H1 (cell line): ENCODE data around the gene KIAA1671. TPM values are rescaled to one million over a fixed set of nuclear protein-coding genes. Genes with fewer than 3 reads are reported as not detected.

Experiments
- CTCF ChIA-PET: fragments of 300-600 bp; sonication (Branson Sonifier 250); formaldehyde crosslinking; loops from one replicate; lab custom pipeline; 2021; ENCODE audit not compliant: partially characterized antibody; lab: Charles Lee
- POLR2A ChIA-PET: fragments of 300-600 bp; sonication (Branson Sonifier 250); formaldehyde crosslinking; loops from one replicate; lab custom pipeline; 2021; ENCODE audit warnings: inconsistent platforms; ENCODE audit not compliant: partially characterized antibody; lab: Charles Lee
- DNase-seq, 2 experiments: peaks; one replicate each; pipeline versions ENCODE4 v3.0.0 to v3.0.0-alpha.2; 2010 to 2022; ENCODE audit warnings: low spot score in 2 of 2, low read depth in 1 of 2, mixed read lengths in 1 of 2
- FAIRE-seq: peaks from 2 replicates; lab custom pipeline; 2011; peaks lifted over from hg19 to GRCh38; lab: Jason Lieb, UNC
- H2AFZ ChIP-seq: 2 replicates; pipeline ENCODE4 v1.8.1; 2012; ENCODE audit warnings: low read length, inconsistent platforms
- H2AK5ac ChIP-seq: 2 replicates; pipeline ENCODE4 v1.6.1; 2013; ENCODE audit warnings: low read depth, low read length
- H2BK120ac ChIP-seq: replicated peaks from 2 replicates; pipeline ENCODE3; 2013; ENCODE audit warnings: low read depth, low read length, inconsistent platforms
- H2BK12ac ChIP-seq: 2 replicates; pipeline ENCODE4 v1.6.1; 2013; ENCODE audit warnings: low read depth, low read length
- H2BK15ac ChIP-seq: 2 replicates; pipeline ENCODE4 v1.6.1; 2013; ENCODE audit warnings: low read length
- H2BK20ac ChIP-seq: 2 replicates; pipeline ENCODE4 v1.6.1; 2013; ENCODE audit warnings: low read length
- H2BK5ac ChIP-seq: 2 replicates; pipeline ENCODE4 v1.6.1; 2013; ENCODE audit warnings: low read depth, low read length
- H3K14ac ChIP-seq: 2 replicates; pipeline ENCODE4 v1.6.1; 2013; ENCODE audit warnings: inconsistent platforms; ENCODE audit not compliant: insufficient read length
- H3K18ac ChIP-seq: 2 replicates; pipeline ENCODE4 v1.6.1; 2013; ENCODE audit warnings: low read length; ENCODE audit errors: extremely low read depth
- H3K23ac ChIP-seq: 2 replicates; pipeline ENCODE4 v1.6.1; 2013; ENCODE audit warnings: inconsistent platforms; ENCODE audit not compliant: insufficient read length
- H3K23me2 ChIP-seq: 2 replicates; pipeline ENCODE4 v1.6.1; 2013; ENCODE audit warnings: low read depth, low read length
- H3K27ac ChIP-seq: 2 replicates; pipeline ENCODE4 v1.6.1; 2011; ENCODE audit warnings: low read depth, low read length, inconsistent platforms
- H3K27me3 ChIP-seq, 4 experiments: replicated peaks in 1 of 4; 1 replicate in 1 of 4; 2 replicates in 3 of 4; pipeline versions ENCODE4 v1.6.1 to v1.8.1; 2011 to 2013; ENCODE audit warnings: low read length in 3 of 4, mild to moderate bottlenecking in 3 of 4, inconsistent platforms in 2 of 4, mixed read lengths in 2 of 4, moderate library complexity in 1 of 4; ENCODE audit not compliant: control insufficient read depth in 3 of 4, insufficient read depth in 3 of 4; ENCODE audit errors: extremely low read depth in 1 of 4
- H3K36me3 ChIP-seq, 4 experiments: 2 replicates each; pipeline versions ENCODE4 v1.6.1 to v1.8.1; 2011 to 2013; ENCODE audit warnings: mild to moderate bottlenecking in 4 of 4, low read length in 3 of 4, moderate library complexity in 2 of 4, control low read depth in 1 of 4, inconsistent platforms in 1 of 4; ENCODE audit not compliant: insufficient read depth in 4 of 4, control insufficient read depth in 2 of 4
- H3K4ac ChIP-seq: replicated peaks from 2 replicates; pipeline ENCODE3; 2013; ENCODE audit warnings: low read length, low read depth, mixed read lengths, inconsistent platforms; ENCODE audit not compliant: insufficient read length
- H3K4me1 ChIP-seq, 4 experiments: replicated peaks in 1 of 4; 1 replicate in 1 of 4; 2 replicates in 3 of 4; pipeline versions ENCODE4 v1.6.1 to v1.8.1; 2011 to 2013; ENCODE audit warnings: low read length in 3 of 4, inconsistent platforms in 2 of 4, mixed read lengths in 1 of 4; ENCODE audit not compliant: insufficient read depth in 4 of 4, control insufficient read depth in 3 of 4
- H3K4me2 ChIP-seq, 2 experiments: 2 replicates each; pipeline versions ENCODE4 v1.6.1 to v1.8.1; 2011 to 2013; ENCODE audit warnings: low read depth in 2 of 2, low read length in 2 of 2, control low read depth in 1 of 2, inconsistent platforms in 1 of 2, mild to moderate bottlenecking in 1 of 2; ENCODE audit not compliant: insufficient read depth in 1 of 2
- H3K4me3 ChIP-seq, 4 experiments: fragments of 200-600, 300-600 bp in 1 of 4; sonication (generic), shearing (Covaris generic), sonication (Bioruptor Twin) in 1 of 4; 2 replicates each; pipeline versions ENCODE4 v1.5.1 to v1.8.1; 2011 to 2016; ENCODE audit warnings: low read length in 4 of 4, low read depth in 3 of 4, control low read depth in 2 of 4, inconsistent platforms in 2 of 4, mild to moderate bottlenecking in 2 of 4, mixed read lengths in 1 of 4, moderate library complexity in 1 of 4; ENCODE audit not compliant: insufficient read depth in 2 of 4; ENCODE audit errors: extremely low read depth in 1 of 4
- H3K56ac ChIP-seq: replicated peaks from 2 replicates; pipeline ENCODE3; 2013; ENCODE audit warnings: low read depth, mild to moderate bottlenecking, mixed read lengths, low read length, inconsistent platforms; ENCODE audit not compliant: insufficient read length
- H3K79me1 ChIP-seq: 2 replicates; pipeline ENCODE4 v1.6.1; 2013; ENCODE audit warnings: low read depth, low read length, control low read depth
- H3K79me2 ChIP-seq, 2 experiments: 2 replicates each; pipeline versions ENCODE4 v1.6.1 to v1.8.1; 2012 to 2013; ENCODE audit warnings: low read length in 2 of 2, mild to moderate bottlenecking in 2 of 2, inconsistent platforms in 1 of 2; ENCODE audit not compliant: insufficient read depth in 2 of 2, control insufficient read depth in 1 of 2
- H3K9ac ChIP-seq, 4 experiments: replicated peaks in 1 of 4; 1 replicate in 1 of 4; 2 replicates in 3 of 4; pipeline versions ENCODE4 v1.6.1 to v1.8.1; 2011 to 2013; ENCODE audit warnings: low read depth in 3 of 4, low read length in 3 of 4, control low read depth in 2 of 4, mild to moderate bottlenecking in 2 of 4, moderate library complexity in 2 of 4, inconsistent platforms in 1 of 4; ENCODE audit errors: extremely low read depth in 1 of 4
- H3K9me3 ChIP-seq, 2 experiments: 2 replicates each; pipeline versions ENCODE4 v1.6.1 to v1.8.1; 2012 to 2013; ENCODE audit warnings: mild to moderate bottlenecking in 2 of 2, moderate library complexity in 2 of 2, control low read depth in 1 of 2, inconsistent platforms in 1 of 2, low read depth in 1 of 2, low read length in 1 of 2, mixed read lengths in 1 of 2; ENCODE audit not compliant: insufficient read depth in 2 of 2
- H4K20me1 ChIP-seq, 2 experiments: replicated peaks in 1 of 2; 2 replicates each; pipeline versions ENCODE3 to v1.8.1; 2011 to 2013; ENCODE audit warnings: inconsistent platforms in 2 of 2, low read length in 2 of 2, mild to moderate bottlenecking in 1 of 2; ENCODE audit not compliant: insufficient read depth in 2 of 2, control insufficient read depth in 1 of 2
- H4K5ac ChIP-seq: 2 replicates; pipeline ENCODE4 v1.6.1; 2013; ENCODE audit warnings: low read length, low read depth, mixed read lengths, inconsistent platforms; ENCODE audit not compliant: insufficient read length
- H4K8ac ChIP-seq: 2 replicates; pipeline ENCODE4 v1.8.0; 2013; ENCODE audit warnings: mild to moderate bottlenecking, moderate library complexity, low read length, inconsistent platforms; ENCODE audit not compliant: insufficient read depth; ENCODE audit errors: extremely low read depth
- H4K91ac ChIP-seq: replicated peaks from 2 replicates; pipeline ENCODE3; 2013; ENCODE audit warnings: low read length, mixed read lengths, inconsistent platforms; ENCODE audit not compliant: insufficient read length
- BACH1 ChIP-seq: IDR thresholded peaks from 2 replicates; pipeline ENCODE4 v1.6.1; 2012; ENCODE audit warnings: low read length, improper control_type of control experiment
- E2F6 ChIP-seq: IDR thresholded peaks from 2 replicates; pipeline ENCODE4 v1.6.1; 2012; ENCODE audit warnings: inconsistent platforms
- EGR1 ChIP-seq: IDR thresholded peaks from 2 replicates; pipeline ENCODE4 v1.6.1; 2011; ENCODE audit warnings: low read depth, low read length, borderline replicate concordance
- EP300 ChIP-seq, 2 experiments: IDR thresholded peaks; 1 replicate in 1 of 2; 2 replicates in 1 of 2; pipeline ENCODE4 v1.6.1; 2011 to 2012; ENCODE audit warnings: low read depth in 2 of 2, low read length in 2 of 2, mild to moderate bottlenecking in 2 of 2, borderline replicate concordance in 1 of 2, inconsistent platforms in 1 of 2, moderate library complexity in 1 of 2
- HDAC6 ChIP-seq: IDR thresholded peaks from one replicate; pipeline ENCODE4 v1.7.1; 2012; ENCODE audit warnings: low read depth, mild to moderate bottlenecking, inconsistent platforms, low read length, moderate library complexity
- PHF8 ChIP-seq: fragments of 200-600 bp; sonication (generic); conservative IDR thresholded peaks from 2 replicates; pipeline ENCODE4 v1.7.1; 2012; ENCODE audit warnings: low read depth, mild to moderate bottlenecking, inconsistent platforms, low read length, moderate library complexity
- POLR2A ChIP-seq, 2 experiments: IDR thresholded peaks; 1 replicate in 1 of 2; 2 replicates in 1 of 2; pipeline ENCODE4 v1.6.1; 2011; ENCODE audit warnings: low read depth in 2 of 2, low read length in 2 of 2, mild to moderate bottlenecking in 2 of 2; ENCODE audit errors: control extremely low read depth in 1 of 2
- SP4 ChIP-seq: IDR thresholded peaks from 2 replicates; pipeline ENCODE4 v1.6.1; 2012; ENCODE audit warnings: low read length, inconsistent platforms
- TAF7 ChIP-seq: optimal IDR thresholded peaks from 2 replicates; pipeline ENCODE3; 2011; ENCODE audit warnings: low read depth, mild to moderate bottlenecking, inconsistent platforms, low read length, moderate library complexity, borderline replicate concordance
- TEAD4 ChIP-seq: IDR thresholded peaks from 2 replicates; pipeline ENCODE4 v1.6.1; 2012; ENCODE audit warnings: low read depth, low read length, inconsistent platforms, mixed read lengths
- WGBS, 2 experiments: shearing (Covaris generic) in 1 of 2; methylation state at CpG; one replicate each; pipeline versions ENCODE4 v1.1.6 to v1.1.7; 2013 to 2015; ENCODE audit warnings: low lambda C conversion rate in 2 of 2, mixed read lengths in 2 of 2, inconsistent platforms in 1 of 2, low coverage in 1 of 2, missing lambda C conversion rate in 1 of 2; ENCODE audit not compliant: insufficient replicate concordance in 2 of 2, insufficient coverage in 1 of 2, insufficient read length in 1 of 2; ENCODE audit errors: extremely low coverage in 1 of 2, missing lambda C conversion rate in 1 of 2; 5-methylcytosine and 5-hydroxymethylcytosine counted together
- polyA plus RNA-seq, 7 experiments: library from polyadenylated mRNA; depleted of rRNA in 3 of 7; stranded (reverse) in 5 of 7; unstranded in 2 of 7; fragments of >200 nt in 5 of 7; fragments of 200-250 nt in 2 of 7; gene quantifications; 1 replicate in 5 of 7; 2 replicates in 1 of 7; 4 replicates in 1 of 7; pipeline versions ENCODE4 v1.2.1 to v1.2.3, GENCODE V29; 2011 to 2013; ENCODE audit warnings: missing spikeins in 2 of 7, mixed read lengths in 2 of 7
- total RNA-seq: library from RNA; stranded (reverse); fragmentation: NEBNext Ultra II Directional; extraction: Animal tissue kit (Norgen Biotek cat#: 25700); gene quantifications from 2 replicates; pipeline ENCODE4 v1.2.1, GENCODE V29; 2021

Gene KIAA1671
- total and polyA plus RNA-seq, 2 of the 8 experiments (the other 6 are each of a cell fraction or from before 2014, with no cell fraction given): 6.4 to 23.9 TPM

DNA sequence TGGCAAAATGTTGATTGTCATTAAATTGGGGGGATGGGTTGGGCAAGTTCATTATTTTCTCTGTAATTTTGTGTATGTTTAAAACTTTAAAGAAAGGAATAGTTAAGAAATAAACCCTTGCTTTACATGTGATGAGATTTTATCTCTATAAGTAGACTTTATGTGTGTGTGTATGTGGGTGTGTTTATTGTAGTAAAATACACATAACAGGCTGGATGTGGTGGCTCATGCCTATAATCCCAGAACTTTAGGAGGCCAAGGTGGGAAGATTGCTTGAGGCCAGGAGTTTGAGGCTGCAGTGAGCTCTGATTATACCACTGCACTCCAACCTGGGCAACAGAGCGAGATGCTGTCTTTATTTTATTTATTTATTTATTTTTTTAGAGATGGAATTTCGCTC lies 83.2 kb downstream of the KIAA1671 start:
- Histone ChIP-seq H3K23me2 (no peaks in the 10 kb centered on the region), H3K79me1 (no peaks in the 10 kb centered on the region; the same call in 1 of the 2 replicates), H3K18ac (no peak overlapping the region), H4K20me1 (no peaks in the 10 kb centered on the region), H2AFZ (no peak overlapping the region), H2BK5ac (no peak overlapping the region), H3K9ac (no peak overlapping the region)
- DNase-seq: no peak
- 82% methylated on average over 2 of the region's 2 CpGs; no CpG with 5 or more reads in 1 of the 2 experiments for WGBS, 2 experiments
- POLR2A ChIA-PET: no interaction called here
- TF ChIP-seq EP300 (IDR thresholded peaks at IDR 0.05; ENCODE audit: borderline replicate concordance in 1 of 2, low read depth in 2 of 2, low read length in 2 of 2) (no peak), HDAC6 (no peak), PHF8 (no peak), POLR2A (IDR thresholded peaks at IDR 0.05; ENCODE audit: control extremely low read depth in 1 of 2, low read depth in 2 of 2, low read length in 2 of 2) (no peak), E2F6 (no peak), EGR1 (no peak), SP4 (no peak), TAF7 (no peak), TEAD4 (no peak), BACH1 (no peak)
- TF ChIP-seq, all 59 proteins: peak for 0
- Histone ChIP-seq H3K4me3 (no peak overlapping the region), H3K56ac (no peak overlapping the region), H4K91ac (no peak overlapping the region), H3K4ac (no peak overlapping the region), H2BK12ac (no peak overlapping the region), H3K79me2 (no peaks in the 10 kb centered on the region), H4K8ac (no peak overlapping the region), H3K14ac (no peak overlapping the region), H4K5ac (no peak overlapping the region), H2BK15ac (no peak overlapping the region), H2AK5ac (no peak overlapping the region), H3K27me3 (no peaks in the 10 kb centered on the region), H3K27ac (no peak overlapping the region), H3K36me3 (peaks cover 2 to 6% (median 3%) of the 10 kb centered on the region in 4 experiments; a peak in 4 of 8 replicates), H2BK120ac (no peak overlapping the region), H3K4me2 (no peak overlapping the region), H3K9me3 (no peaks in the 10 kb centered on the region), H2BK20ac (no peak overlapping the region), H3K4me1 (no peaks in the 10 kb centered on the region), H3K23ac (no peak overlapping the region)
- CTCF ChIA-PET: interaction anchor here (1.1 to 2.0 kb wide), 5 partner anchors 7 to 96 kb away, joined by 3 to 6 read pairs (median 3); no protein-coding TSS in a partner anchor
- no peak for FAIRE-seq
